ENCODE measurements around the gene DDX27. TPM values are rescaled to one million over a fixed set of nuclear protein-coding genes. Genes with fewer than 3 reads are reported as not detected.
"Not testable (repeated sequence)": the region's sequence is repeated elsewhere in the genome, so short reads cannot be mapped to it uniquely, and the experiment has no call there.

Gene DDX27
- total RNA-seq (2014; rRNA removed; shearing (Covaris generic)), result 57.8 and 69.5 TPM in 2 replicates

DNA sequence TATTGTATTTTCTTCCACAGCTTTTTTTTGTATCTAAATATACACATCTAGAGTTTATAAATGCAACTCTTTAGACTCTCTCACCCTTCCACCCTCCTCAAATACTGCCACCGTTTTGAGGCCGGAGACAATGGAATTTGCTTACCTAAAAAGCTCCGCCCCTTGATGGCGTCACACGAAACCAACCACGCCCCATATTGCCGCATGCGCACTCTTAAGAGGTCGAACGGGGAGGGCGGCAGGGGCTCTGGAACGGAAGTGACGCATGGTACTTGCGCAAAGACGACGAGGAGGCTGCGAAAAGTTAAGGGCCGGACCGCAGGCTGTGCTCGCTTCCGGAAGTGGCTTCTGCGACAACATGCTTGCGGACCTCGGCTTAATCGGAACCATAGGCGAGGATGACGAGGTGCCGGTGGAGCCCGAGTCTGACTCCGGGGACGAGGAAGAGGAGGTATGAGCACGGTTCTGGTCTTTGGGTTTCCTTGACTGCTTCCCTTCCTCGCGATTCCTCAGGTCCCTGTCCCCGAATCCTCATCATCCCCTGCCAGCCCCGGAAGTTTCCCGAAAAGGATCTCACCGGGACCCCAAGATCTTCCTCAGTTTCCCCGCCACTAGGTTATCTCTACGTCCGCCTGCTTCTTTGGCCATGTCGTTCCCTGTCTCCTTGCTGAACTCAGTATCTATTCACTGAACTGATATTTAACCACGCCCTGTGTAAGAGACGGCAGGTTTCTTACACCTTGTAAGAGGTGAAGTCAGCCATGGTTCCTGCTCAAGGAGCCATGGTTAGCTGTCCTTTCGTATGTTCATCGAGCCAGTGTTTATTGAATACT, at the start of gene DDX27:
TSS of gene DDX27 (plus strand) at position 326 of the 833 bp plus-strand sequence. CDS start at position 359, 33 bp downstream.
- DNase-seq (ENCODE audit: low read depth), result peak; percentile 98

DNA sequence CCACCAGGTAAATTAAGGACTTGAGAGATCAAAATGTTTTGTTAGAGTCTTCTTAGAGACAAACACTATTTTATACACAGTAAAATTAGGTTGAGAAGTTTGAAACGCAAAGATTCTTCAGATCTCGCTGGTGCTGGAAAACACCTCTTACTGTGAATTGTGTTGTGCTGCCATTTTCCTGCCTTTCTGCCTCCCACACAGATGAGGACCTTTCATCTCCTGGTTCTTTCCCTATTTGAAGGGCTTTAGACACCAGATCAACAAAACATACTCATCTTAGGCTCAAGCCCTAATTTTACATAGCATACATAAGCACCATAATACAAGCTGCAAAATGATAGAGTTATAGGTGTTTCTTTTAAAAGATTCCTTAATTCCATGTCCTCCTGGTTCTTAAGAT, 49.7 kb upstream of the DDX27 start:
- no peak for DNase-seq (ENCODE audit: low read depth)

- DNase-seq (ENCODE audit: low read depth), result no peak
These were observed 48.5 kb upstream of the DDX27 start for GRCh38 chr20:49170714-49171113.

- DNase-seq (ENCODE audit: low read depth), result no peak
These were observed 47.3 kb upstream of the DDX27 start for GRCh38 chr20:49171909-49172308.

- no peak for DNase-seq (ENCODE audit: low read depth)
These were observed 46.8 kb upstream of the DDX27 start for GRCh38 chr20:49172413-49172812.

DNA sequence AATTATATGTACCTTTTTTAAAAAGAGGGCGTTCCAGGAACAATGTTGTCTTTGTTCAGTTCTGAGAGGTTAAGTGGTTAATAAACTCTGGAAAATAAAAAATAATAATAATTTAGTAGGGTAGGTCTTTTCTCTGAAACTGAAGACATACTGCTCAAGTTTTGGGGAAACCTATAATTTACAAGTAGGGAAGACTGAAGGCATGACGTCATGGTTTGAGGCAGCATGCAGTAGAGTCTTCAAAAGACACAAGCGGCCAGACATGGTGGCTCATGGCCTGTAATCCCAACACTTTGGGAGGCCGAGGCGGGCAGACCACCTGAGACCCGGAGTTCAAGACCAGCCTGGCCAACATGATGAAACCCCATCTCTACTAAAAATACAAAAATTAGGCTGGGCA, 45.0 kb upstream of the DDX27 start:
- no peak for DNase-seq (ENCODE audit: low read depth)

DNA sequence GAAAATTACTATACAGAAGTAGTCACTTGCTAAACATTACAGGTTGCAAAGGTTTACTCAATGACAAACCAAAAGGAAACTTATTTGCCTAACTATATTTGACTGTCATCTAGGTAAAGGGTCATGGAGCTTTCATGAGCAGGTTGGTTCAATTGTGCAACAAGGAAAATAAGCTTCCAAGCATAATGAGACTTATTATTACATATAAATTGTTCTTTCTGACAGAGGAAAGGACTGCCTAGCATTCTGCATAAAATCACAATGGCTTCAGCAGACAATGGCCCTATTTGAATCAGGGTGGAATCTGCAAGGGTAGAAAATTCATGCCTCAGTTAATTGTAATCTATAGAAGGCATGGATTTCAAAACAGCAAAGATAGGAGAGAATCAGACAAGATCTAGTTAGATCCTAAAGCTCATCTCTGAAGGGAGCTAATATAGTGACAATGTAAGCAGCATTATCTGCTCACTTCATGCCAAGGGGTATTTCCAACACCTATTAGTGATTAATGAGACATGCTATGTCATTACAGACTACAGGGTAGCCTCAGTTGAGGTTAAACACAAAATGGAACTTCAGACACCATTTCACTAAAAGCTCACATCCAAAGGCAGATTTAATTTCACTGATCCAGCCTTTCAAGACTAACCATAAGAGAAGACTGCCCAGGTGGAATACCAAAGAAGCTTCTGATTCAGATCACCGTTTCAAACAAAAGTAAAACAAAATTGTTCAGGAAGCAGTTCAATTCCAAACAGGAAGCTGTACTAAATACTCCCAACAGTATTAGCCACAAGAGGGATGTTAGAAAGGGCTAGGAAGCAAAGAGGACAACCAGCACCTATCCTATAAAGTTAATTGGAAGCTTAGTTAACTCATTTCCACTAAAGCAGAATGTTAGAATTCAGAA, 39.6 kb upstream of the DDX27 start:
- DNase-seq (ENCODE audit: low read depth), result no peak

DNA sequence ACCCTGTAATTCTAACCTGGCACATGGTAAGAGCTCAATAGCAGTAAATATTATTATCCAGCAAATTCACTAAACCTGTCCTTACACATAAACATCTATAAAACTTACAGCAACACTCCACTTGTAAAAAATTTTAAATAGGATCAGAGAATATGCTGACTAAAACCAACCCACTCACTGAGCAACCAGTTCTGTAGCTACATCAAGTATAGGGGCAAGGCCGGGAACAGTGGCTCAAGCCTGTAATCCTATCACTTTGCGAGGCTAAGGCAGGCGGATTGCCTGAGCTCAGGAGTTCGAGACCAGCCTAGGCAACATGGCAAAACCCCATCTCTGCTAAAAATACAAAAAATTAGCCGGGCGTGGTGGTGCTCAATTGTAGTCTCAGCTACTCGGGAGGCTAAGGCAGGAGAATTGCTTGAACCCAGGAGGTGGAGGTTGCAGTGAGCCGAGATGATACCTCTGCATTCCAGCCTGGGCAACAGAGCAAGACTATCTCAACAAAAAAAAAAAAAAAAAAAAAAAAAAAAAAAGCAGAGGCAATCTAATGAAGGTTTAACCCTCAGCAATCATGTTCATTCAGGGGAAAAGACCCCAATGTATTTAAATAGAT, 37.8 kb upstream of the DDX27 start:
- no peak for DNase-seq (ENCODE audit: low read depth)

GRCh38 chr20:49183444-49183843, 35.8 kb upstream of the DDX27 start:
- no peak for DNase-seq (ENCODE audit: low read depth)

GRCh38 chr20:49184084-49184501, 35.1 kb upstream of the DDX27 start:
- not testable (repeated sequence) for DNase-seq (ENCODE audit: low read depth)

- DNase-seq (ENCODE audit: low read depth), result no peak
These were observed 34.5 kb upstream of the DDX27 start for GRCh38 chr20:49184691-49185070.

GRCh38 chr20:49185071-49185761, 34.0 kb upstream of the DDX27 start:
- no peak for DNase-seq (ENCODE audit: low read depth)

DNA sequence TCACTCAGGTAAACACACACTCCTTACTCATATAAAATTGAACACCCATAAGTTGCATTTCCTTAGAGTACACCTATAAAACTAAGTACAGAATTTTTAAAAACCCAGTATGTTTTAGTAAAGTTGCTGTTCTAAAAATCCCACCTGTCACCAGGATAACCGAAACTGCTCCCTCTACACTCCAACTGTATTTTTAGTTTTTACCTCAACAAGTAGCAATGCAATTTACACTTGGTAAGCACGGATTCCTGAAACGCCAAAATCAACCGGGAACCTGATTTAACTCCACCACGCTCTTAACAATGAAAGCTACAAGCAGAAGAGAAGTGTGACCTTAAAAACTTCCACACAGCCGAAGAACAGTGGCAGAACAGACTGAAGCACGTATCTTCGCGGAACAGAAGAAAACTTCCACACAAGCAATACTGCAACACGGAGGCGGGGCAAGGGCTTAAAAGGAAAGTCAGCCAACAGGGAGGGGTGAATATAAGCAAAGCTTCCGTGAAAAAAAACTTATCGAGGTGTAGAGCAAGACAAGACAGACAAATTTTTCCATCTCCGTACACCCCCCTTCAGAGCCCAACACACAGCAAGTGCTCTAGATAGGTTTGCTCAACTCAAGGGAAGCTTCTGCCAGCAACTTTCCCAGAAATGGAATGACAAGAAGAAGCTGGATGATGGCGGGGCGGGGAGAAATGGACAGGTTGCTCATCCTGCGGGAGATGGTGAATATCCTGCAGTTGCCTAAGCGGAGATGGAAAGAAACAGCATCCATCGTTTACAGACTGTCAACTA, 32.5 kb upstream of the DDX27 start:
- DNase-seq (ENCODE audit: low read depth), result peak; percentile 30

GRCh38 chr20:49187330-49187850, 31.8 kb upstream of the DDX27 start:
- peak; percentile 4 for DNase-seq (ENCODE audit: low read depth)

DNA sequence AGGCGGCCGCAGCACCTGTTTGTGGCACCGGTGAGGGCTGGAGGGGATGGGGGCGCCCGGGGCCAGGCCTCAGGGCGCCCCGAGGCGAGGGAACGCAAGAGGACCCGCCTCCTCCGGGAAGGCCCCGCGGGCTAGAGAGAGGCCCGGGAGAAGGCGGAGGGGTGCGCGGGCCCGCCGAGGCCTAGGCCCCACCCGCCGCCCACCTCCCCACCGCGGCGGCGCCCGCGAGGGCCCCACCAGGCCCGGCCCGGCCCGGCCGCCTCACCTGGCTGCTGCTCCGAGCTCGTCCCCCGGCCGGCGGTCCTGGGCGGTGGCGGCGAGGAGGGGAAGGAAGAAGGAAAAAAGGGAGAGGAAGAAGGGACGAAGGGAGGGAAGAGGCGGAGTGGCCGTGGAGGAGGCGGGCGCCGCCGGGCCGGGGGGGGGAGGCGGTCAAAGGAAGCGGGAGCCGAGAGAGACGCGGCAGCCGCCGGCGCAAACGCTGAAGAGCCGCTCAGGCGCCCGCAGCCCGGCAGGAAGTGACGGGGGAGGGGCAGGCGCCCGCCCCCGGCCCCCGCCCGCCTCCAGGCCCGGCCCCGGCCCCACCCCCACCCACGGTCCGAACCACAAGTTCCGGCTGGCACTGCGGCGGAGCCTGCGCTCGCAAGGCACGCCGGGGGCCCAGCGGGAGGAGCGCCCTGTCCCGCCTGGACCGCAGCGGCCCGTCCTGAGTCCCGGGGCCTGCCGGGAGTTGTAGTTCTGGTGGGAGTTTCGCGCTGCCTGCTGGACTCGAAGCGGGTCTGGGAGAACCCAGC, 31.2 kb upstream of the DDX27 start, which contains the start of gene STAU1:
TSS of gene STAU1 (minus strand) at position 484 of the 791 bp plus-strand sequence. CDS start 22,133 bp downstream, outside the sequence.
- DNase-seq (ENCODE audit: low read depth), result peak; percentile 98

GRCh38 chr20:49192944-49193518, 26.2 kb upstream of the DDX27 start:
- peak; percentile 5 for DNase-seq (ENCODE audit: low read depth)

- DNase-seq (ENCODE audit: low read depth), result no peak
These were observed 19.4 kb upstream of the DDX27 start for GRCh38 chr20:49199729-49200293.

DNA sequence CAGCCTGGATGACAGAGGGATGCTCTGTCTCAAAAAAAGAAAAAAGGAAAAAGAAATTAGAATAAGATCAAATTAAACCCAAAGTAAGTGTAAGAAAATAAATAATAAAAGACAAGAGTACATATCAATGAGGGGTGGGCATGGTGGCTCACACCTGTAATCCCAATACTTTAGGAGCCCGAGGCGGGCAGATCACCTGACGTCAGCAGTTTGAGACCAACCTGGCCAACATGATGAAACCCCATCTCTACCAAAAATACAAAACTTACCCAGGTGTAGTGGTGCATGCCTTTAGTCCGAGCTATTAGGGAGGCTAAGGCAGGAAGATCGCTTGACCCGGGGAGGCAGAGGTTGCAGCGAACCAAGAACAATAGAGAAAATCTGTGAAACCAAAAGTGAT, 16.2 kb upstream of the DDX27 start:
- no peak for DNase-seq (ENCODE audit: low read depth)

- no peak for DNase-seq (ENCODE audit: low read depth)
These were observed 15.5 kb upstream of the DDX27 start for GRCh38 chr20:49203746-49204145.
